ENCODE results near the gene FRAS1.

- TF ChIP-seq, protein P1, sequence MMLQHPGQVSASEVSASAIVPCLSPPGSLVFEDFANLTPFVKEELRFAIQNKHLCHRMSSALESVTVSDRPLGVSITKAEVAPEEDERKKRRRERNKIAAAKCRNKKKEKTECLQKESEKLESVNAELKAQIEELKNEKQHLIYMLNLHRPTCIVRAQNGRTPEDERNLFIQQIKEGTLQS (CRISPR knock-in tag; conservative IDR thresholded peaks at IDR 0.05) = no peak
- TF ChIP-seq, protein P2, sequence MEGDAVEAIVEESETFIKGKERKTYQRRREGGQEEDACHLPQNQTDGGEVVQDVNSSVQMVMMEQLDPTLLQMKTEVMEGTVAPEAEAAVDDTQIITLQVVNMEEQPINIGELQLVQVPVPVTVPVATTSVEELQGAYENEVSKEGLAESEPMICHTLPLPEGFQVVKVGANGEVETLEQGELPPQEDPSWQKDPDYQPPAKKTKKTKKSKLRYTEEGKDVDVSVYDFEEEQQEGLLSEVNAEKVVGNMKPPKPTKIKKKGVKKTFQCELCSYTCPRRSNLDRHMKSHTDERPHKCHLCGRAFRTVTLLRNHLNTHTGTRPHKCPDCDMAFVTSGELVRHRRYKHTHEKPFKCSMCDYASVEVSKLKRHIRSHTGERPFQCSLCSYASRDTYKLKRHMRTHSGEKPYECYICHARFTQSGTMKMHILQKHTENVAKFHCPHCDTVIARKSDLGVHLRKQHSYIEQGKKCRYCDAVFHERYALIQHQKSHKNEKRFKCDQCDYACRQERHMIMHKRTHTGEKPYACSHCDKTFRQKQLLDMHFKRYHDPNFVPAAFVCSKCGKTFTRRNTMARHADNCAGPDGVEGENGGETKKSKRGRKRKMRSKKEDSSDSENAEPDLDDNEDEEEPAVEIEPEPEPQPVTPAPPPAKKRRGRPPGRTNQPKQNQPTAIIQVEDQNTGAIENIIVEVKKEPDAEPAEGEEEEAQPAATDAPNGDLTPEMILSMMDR (IDR thresholded peaks at IDR 0.05) = no peak
- TF ChIP-seq, protein P3, sequence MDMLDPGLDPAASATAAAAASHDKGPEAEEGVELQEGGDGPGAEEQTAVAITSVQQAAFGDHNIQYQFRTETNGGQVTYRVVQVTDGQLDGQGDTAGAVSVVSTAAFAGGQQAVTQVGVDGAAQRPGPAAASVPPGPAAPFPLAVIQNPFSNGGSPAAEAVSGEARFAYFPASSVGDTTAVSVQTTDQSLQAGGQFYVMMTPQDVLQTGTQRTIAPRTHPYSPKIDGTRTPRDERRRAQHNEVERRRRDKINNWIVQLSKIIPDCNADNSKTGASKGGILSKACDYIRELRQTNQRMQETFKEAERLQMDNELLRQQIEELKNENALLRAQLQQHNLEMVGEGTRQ (CRISPR knock-in tag; IDR thresholded peaks at IDR 0.05) = no peak
- TF ChIP-seq, protein P4, sequence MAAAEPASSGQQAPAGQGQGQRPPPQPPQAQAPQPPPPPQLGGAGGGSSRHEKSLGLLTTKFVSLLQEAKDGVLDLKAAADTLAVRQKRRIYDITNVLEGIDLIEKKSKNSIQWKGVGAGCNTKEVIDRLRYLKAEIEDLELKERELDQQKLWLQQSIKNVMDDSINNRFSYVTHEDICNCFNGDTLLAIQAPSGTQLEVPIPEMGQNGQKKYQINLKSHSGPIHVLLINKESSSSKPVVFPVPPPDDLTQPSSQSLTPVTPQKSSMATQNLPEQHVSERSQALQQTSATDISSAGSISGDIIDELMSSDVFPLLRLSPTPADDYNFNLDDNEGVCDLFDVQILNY (CRISPR knock-in tag; IDR thresholded peaks at IDR 0.05) = no peak
- TF ChIP-seq ESRRA (CRISPR knock-in tag; IDR thresholded peaks at IDR 0.05; ENCODE audit: borderline replicate concordance) (no peak), ARID4B (CRISPR knock-in tag; IDR thresholded peaks at IDR 0.05; ENCODE audit: borderline replicate concordance) (no peak), PREB (CRISPR knock-in tag; IDR thresholded peaks at IDR 0.05; ENCODE audit: borderline replicate concordance) (no peak), CREB1 (CRISPR knock-in tag; IDR thresholded peaks at IDR 0.05) (no peak), FOXP4 (CRISPR knock-in tag; IDR thresholded peaks at IDR 0.05) (no peak), MAX (CRISPR knock-in tag; IDR thresholded peaks at IDR 0.05) (no peak), RELA (CRISPR knock-in tag; IDR thresholded peaks at IDR 0.05; ENCODE audit: borderline replicate concordance) (no peak), MLX (CRISPR knock-in tag; IDR thresholded peaks at IDR 0.05) (no peak)
- TF ChIP-seq, protein P5, sequence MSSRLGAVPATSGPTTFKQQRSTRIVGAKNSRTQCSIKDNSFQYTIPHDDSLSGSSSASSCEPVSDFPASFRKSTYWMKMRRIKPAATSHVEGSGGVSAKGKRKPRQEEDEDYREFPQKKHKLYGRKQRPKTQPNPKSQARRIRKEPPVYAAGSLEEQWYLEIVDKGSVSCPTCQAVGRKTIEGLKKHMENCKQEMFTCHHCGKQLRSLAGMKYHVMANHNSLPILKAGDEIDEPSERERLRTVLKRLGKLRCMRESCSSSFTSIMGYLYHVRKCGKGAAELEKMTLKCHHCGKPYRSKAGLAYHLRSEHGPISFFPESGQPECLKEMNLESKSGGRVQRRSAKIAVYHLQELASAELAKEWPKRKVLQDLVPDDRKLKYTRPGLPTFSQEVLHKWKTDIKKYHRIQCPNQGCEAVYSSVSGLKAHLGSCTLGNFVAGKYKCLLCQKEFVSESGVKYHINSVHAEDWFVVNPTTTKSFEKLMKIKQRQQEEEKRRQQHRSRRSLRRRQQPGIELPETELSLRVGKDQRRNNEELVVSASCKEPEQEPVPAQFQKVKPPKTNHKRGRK (CRISPR knock-in tag; IDR thresholded peaks at IDR 0.05; ENCODE audit: borderline replicate concordance) = no peak
- TF ChIP-seq, protein P6, sequence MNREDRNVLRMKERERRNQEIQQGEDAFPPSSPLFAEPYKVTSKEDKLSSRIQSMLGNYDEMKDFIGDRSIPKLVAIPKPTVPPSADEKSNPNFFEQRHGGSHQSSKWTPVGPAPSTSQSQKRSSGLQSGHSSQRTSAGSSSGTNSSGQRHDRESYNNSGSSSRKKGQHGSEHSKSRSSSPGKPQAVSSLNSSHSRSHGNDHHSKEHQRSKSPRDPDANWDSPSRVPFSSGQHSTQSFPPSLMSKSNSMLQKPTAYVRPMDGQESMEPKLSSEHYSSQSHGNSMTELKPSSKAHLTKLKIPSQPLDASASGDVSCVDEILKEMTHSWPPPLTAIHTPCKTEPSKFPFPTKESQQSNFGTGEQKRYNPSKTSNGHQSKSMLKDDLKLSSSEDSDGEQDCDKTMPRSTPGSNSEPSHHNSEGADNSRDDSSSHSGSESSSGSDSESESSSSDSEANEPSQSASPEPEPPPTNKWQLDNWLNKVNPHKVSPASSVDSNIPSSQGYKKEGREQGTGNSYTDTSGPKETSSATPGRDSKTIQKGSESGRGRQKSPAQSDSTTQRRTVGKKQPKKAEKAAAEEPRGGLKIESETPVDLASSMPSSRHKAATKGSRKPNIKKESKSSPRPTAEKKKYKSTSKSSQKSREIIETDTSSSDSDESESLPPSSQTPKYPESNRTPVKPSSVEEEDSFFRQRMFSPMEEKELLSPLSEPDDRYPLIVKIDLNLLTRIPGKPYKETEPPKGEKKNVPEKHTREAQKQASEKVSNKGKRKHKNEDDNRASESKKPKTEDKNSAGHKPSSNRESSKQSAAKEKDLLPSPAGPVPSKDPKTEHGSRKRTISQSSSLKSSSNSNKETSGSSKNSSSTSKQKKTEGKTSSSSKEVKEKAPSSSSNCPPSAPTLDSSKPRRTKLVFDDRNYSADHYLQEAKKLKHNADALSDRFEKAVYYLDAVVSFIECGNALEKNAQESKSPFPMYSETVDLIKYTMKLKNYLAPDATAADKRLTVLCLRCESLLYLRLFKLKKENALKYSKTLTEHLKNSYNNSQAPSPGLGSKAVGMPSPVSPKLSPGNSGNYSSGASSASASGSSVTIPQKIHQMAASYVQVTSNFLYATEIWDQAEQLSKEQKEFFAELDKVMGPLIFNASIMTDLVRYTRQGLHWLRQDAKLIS (CRISPR knock-in tag; IDR thresholded peaks at IDR 0.05; ENCODE audit: borderline replicate concordance) = no peak
These were observed 18.9 kb downstream of the FRAS1 start for GRCh38 chr4:78075986-78076385.

Measured in WTC11 (cell line).